Measurements from ENCODE around the gene PELI2.
A peak's percentile ranks its signal among the peaks of the same experiment; 100 is the strongest.

The PELI2 gene

GRCh38 chr14:56185992-56186391 is 67.8 kb downstream of the PELI2 start:
- Histone ChIP-seq H3K4me1 (ENCODE audit: insufficient read depth, low read length, severe bottlenecking) (peaks cover 36% of the 10 kb centered on the region), H3K27me3 (ENCODE audit: insufficient read depth, low read length) (no peaks in the 10 kb centered on the region), H3K9me3 (ENCODE audit: low read length) (no peaks in the 10 kb centered on the region), H3K27ac (ENCODE audit: low read depth, low read length, poor library complexity, severe bottlenecking) (peak overlapping the region; percentile 40), H3K4me3 (ENCODE audit: low read depth, low read length, poor library complexity, severe bottlenecking) (no peak overlapping the region), H2AFZ (ENCODE audit: low read length) (no peak overlapping the region), H3K4me2 (ENCODE audit: low read length) (no peak overlapping the region), H3K9me2 (ENCODE audit: low read depth, low read length) (no peaks in the 10 kb centered on the region), H4K20me1 (ENCODE audit: insufficient read depth, low read length) (no peaks in the 10 kb centered on the region), H3K9ac (ENCODE audit: low read length) (no peak overlapping the region), H3F3A (ENCODE audit: insufficient read depth, low read length) (no peaks in the 10 kb centered on the region), H3K79me2 (ENCODE audit: insufficient read depth, low read length) (no peaks in the 10 kb centered on the region), H3K36me3 (ENCODE audit: insufficient read depth, low read length) (no peaks in the 10 kb centered on the region)
- no peak for TF ChIP-seq CTCF (IDR thresholded peaks at IDR 0.05; ENCODE audit: low read length)
- TF ChIP-seq EZH2 (IDR thresholded peaks at IDR 0.05; ENCODE audit: borderline replicate concordance, low read length) = no peak

- Histone ChIP-seq H2AFZ (ENCODE audit: low read length) (no peak overlapping the region), H3K4me3 (ENCODE audit: low read depth, low read length, poor library complexity, severe bottlenecking) (no peak overlapping the region), H3K4me2 (ENCODE audit: low read length) (no peak overlapping the region), H4K20me1 (ENCODE audit: insufficient read depth, low read length) (no peaks in the 10 kb centered on the region), H3K79me2 (ENCODE audit: insufficient read depth, low read length) (no peaks in the 10 kb centered on the region), H3F3A (ENCODE audit: insufficient read depth, low read length) (no peaks in the 10 kb centered on the region), H3K27me3 (ENCODE audit: insufficient read depth, low read length) (no peaks in the 10 kb centered on the region), H3K27ac (ENCODE audit: low read depth, low read length, poor library complexity, severe bottlenecking) (no peak overlapping the region), H3K4me1 (ENCODE audit: insufficient read depth, low read length, severe bottlenecking) (peaks cover 19% of the 10 kb centered on the region), H3K36me3 (ENCODE audit: insufficient read depth, low read length) (no peaks in the 10 kb centered on the region), H3K9ac (ENCODE audit: low read length) (no peak overlapping the region), H3K9me2 (ENCODE audit: low read depth, low read length) (no peaks in the 10 kb centered on the region), H3K9me3 (ENCODE audit: low read length) (no peaks in the 10 kb centered on the region)
- no peak for TF ChIP-seq EZH2 (IDR thresholded peaks at IDR 0.05; ENCODE audit: borderline replicate concordance, low read length)
- TF ChIP-seq CTCF (IDR thresholded peaks at IDR 0.05; ENCODE audit: low read length) = no peak
Measured at GRCh38 chr14:56187736-56188135, 69.5 kb downstream of the PELI2 start.

GRCh38 chr14:56189307-56189706 is 71.1 kb downstream of the PELI2 start:
- Histone ChIP-seq H3K4me2 (ENCODE audit: low read length) (no peak overlapping the region), H3K79me2 (ENCODE audit: insufficient read depth, low read length) (no peaks in the 10 kb centered on the region)

More at GRCh38 chr14:56189307-56189706, 71.1 kb downstream of the PELI2 start:
- no peak overlapping the region for H3K9ac ChIP-seq (ENCODE audit: low read length)
- TF ChIP-seq EZH2 (IDR thresholded peaks at IDR 0.05; ENCODE audit: borderline replicate concordance, low read length) (no peak), CTCF (IDR thresholded peaks at IDR 0.05; ENCODE audit: low read length) (no peak)
- no peaks in the 10 kb centered on the region for H3K9me3 ChIP-seq (ENCODE audit: low read length)
- H3K9me2 ChIP-seq (ENCODE audit: low read depth, low read length) = no peaks in the 10 kb centered on the region
- peaks cover 29% of the 10 kb centered on the region for H3K4me1 ChIP-seq (ENCODE audit: insufficient read depth, low read length, severe bottlenecking)
- no peaks in the 10 kb centered on the region for H3F3A ChIP-seq (ENCODE audit: insufficient read depth, low read length)
- no peaks in the 10 kb centered on the region for H3K36me3 ChIP-seq (ENCODE audit: insufficient read depth, low read length)
- no peaks in the 10 kb centered on the region for H4K20me1 ChIP-seq (ENCODE audit: insufficient read depth, low read length)
- no peak overlapping the region for H3K4me3 ChIP-seq (ENCODE audit: low read depth, low read length, poor library complexity, severe bottlenecking)
- no peaks in the 10 kb centered on the region for H3K27me3 ChIP-seq (ENCODE audit: insufficient read depth, low read length)
- H2AFZ ChIP-seq (ENCODE audit: low read length) = no peak overlapping the region
- H3K27ac ChIP-seq (ENCODE audit: low read depth, low read length, poor library complexity, severe bottlenecking) = no peak overlapping the region

All from OCI-LY1 (cell line).